ENCODE data around the gene DPP6.

DPP6 gene

GRCh38 chr7:154709840-154710520 is 657.8 kb downstream of the DPP6 start:
- peaks cover 0 to 5% of the 10 kb centered on the region in 2 donors for H3K9me3 ChIP-seq (ENCODE audit: control insufficient read depth in 1 of 2, low read length in 2 of 2)
- no peak overlapping the region for H3K4me3 ChIP-seq (ENCODE audit: low read depth in 1 of 2, low read length in 2 of 2)
- no peak overlapping the region for H3K9ac ChIP-seq (ENCODE audit: low read depth in 1 of 2, low read length in 2 of 2)
- no peaks in the 10 kb centered on the region for H3K36me3 ChIP-seq (ENCODE audit: control insufficient read depth in 1 of 2, insufficient read depth in 2 of 2, low read length in 2 of 2)
- H3K4me1 ChIP-seq (ENCODE audit: control insufficient read depth in 1 of 2, insufficient read depth in 2 of 2, low read length in 2 of 2) = no peaks in the 10 kb centered on the region
- H3K27ac ChIP-seq (ENCODE audit: low read depth, low read length) = no peak overlapping the region
- H3K27me3 ChIP-seq (ENCODE audit: control insufficient read depth in 1 of 2, insufficient read depth in 2 of 2, low read length in 2 of 2) = no peaks in the 10 kb centered on the region

- no peaks in the 10 kb centered on the region for H3K27me3 ChIP-seq (ENCODE audit: control insufficient read depth in 1 of 2, insufficient read depth in 2 of 2, low read length in 2 of 2)
- H3K9me3 ChIP-seq (ENCODE audit: control insufficient read depth in 1 of 2, low read length in 2 of 2) = peaks cover 0 to 3% of the 10 kb centered on the region in 2 donors
- no peaks in the 10 kb centered on the region for H3K4me1 ChIP-seq (ENCODE audit: control insufficient read depth in 1 of 2, insufficient read depth in 2 of 2, low read length in 2 of 2)
- no peaks in the 10 kb centered on the region for H3K36me3 ChIP-seq (ENCODE audit: control insufficient read depth in 1 of 2, insufficient read depth in 2 of 2, low read length in 2 of 2)
- H3K27ac ChIP-seq (ENCODE audit: low read depth, low read length) = no peak overlapping the region
- H3K4me3 ChIP-seq (ENCODE audit: low read depth in 1 of 2, low read length in 2 of 2) = no peak overlapping the region
- no peak overlapping the region for H3K9ac ChIP-seq (ENCODE audit: low read depth in 1 of 2, low read length in 2 of 2)
Measured at GRCh38 chr7:154720016-154720415, 667.8 kb downstream of the DPP6 start.

GRCh38 chr7:154721086-154721485 is 668.9 kb downstream of the DPP6 start:
- Histone ChIP-seq H3K36me3 (ENCODE audit: control insufficient read depth in 1 of 2, insufficient read depth in 2 of 2, low read length in 2 of 2) (no peaks in the 10 kb centered on the region), H3K27me3 (ENCODE audit: control insufficient read depth in 1 of 2, insufficient read depth in 2 of 2, low read length in 2 of 2) (no peaks in the 10 kb centered on the region), H3K4me1 (ENCODE audit: control insufficient read depth in 1 of 2, insufficient read depth in 2 of 2, low read length in 2 of 2) (no peaks in the 10 kb centered on the region), H3K9me3 (ENCODE audit: control insufficient read depth in 1 of 2, low read length in 2 of 2) (peaks cover 0 to 10% of the 10 kb centered on the region in 2 donors), H3K9ac (ENCODE audit: low read depth in 1 of 2, low read length in 2 of 2) (no peak overlapping the region), H3K4me3 (ENCODE audit: low read depth in 1 of 2, low read length in 2 of 2) (no peak overlapping the region), H3K27ac (ENCODE audit: low read depth, low read length) (no peak overlapping the region)

GRCh38 chr7:154726368-154726767 is 674.2 kb downstream of the DPP6 start:
- Histone ChIP-seq H3K4me1 (ENCODE audit: control insufficient read depth in 1 of 2, insufficient read depth in 2 of 2, low read length in 2 of 2) (no peaks in the 10 kb centered on the region), H3K9me3 (ENCODE audit: control insufficient read depth in 1 of 2, low read length in 2 of 2) (peaks cover 0 to 16% of the 10 kb centered on the region in 2 donors), H3K27me3 (ENCODE audit: control insufficient read depth in 1 of 2, insufficient read depth in 2 of 2, low read length in 2 of 2) (no peaks in the 10 kb centered on the region), H3K4me3 (ENCODE audit: low read depth in 1 of 2, low read length in 2 of 2) (no peak overlapping the region), H3K27ac (ENCODE audit: low read depth, low read length) (no peak overlapping the region), H3K36me3 (ENCODE audit: control insufficient read depth in 1 of 2, insufficient read depth in 2 of 2, low read length in 2 of 2) (no peaks in the 10 kb centered on the region), H3K9ac (ENCODE audit: low read depth in 1 of 2, low read length in 2 of 2) (no peak overlapping the region)

- Histone ChIP-seq H3K9ac (ENCODE audit: low read depth in 1 of 2, low read length in 2 of 2) (no peak overlapping the region), H3K27me3 (ENCODE audit: control insufficient read depth in 1 of 2, insufficient read depth in 2 of 2, low read length in 2 of 2) (no peaks in the 10 kb centered on the region), H3K9me3 (ENCODE audit: control insufficient read depth in 1 of 2, low read length in 2 of 2) (peaks cover 0 to 19% of the 10 kb centered on the region in 2 donors), H3K36me3 (ENCODE audit: control insufficient read depth in 1 of 2, insufficient read depth in 2 of 2, low read length in 2 of 2) (no peaks in the 10 kb centered on the region), H3K4me3 (ENCODE audit: low read depth in 1 of 2, low read length in 2 of 2) (no peak overlapping the region), H3K4me1 (ENCODE audit: control insufficient read depth in 1 of 2, insufficient read depth in 2 of 2, low read length in 2 of 2) (no peaks in the 10 kb centered on the region), H3K27ac (ENCODE audit: low read depth, low read length) (no peak overlapping the region)
Measured at GRCh38 chr7:154729056-154729455, 676.9 kb downstream of the DPP6 start.

- no peak overlapping the region for H3K4me3 ChIP-seq (ENCODE audit: low read depth in 1 of 2, low read length in 2 of 2)
- H3K9me3 ChIP-seq (ENCODE audit: control insufficient read depth in 1 of 2, low read length in 2 of 2) = peaks cover 0 to 3% of the 10 kb centered on the region in 2 donors
- no peaks in the 10 kb centered on the region for H3K27me3 ChIP-seq (ENCODE audit: control insufficient read depth in 1 of 2, insufficient read depth in 2 of 2, low read length in 2 of 2)
- no peak overlapping the region for H3K27ac ChIP-seq (ENCODE audit: low read depth, low read length)
- H3K9ac ChIP-seq (ENCODE audit: low read depth in 1 of 2, low read length in 2 of 2) = no peak overlapping the region
- no peaks in the 10 kb centered on the region for H3K4me1 ChIP-seq (ENCODE audit: control insufficient read depth in 1 of 2, insufficient read depth in 2 of 2, low read length in 2 of 2)
- H3K36me3 ChIP-seq (ENCODE audit: control insufficient read depth in 1 of 2, insufficient read depth in 2 of 2, low read length in 2 of 2) = no peaks in the 10 kb centered on the region
Measured at GRCh38 chr7:154735766-154736165, 683.6 kb downstream of the DPP6 start.

- H3K9ac ChIP-seq (ENCODE audit: low read depth in 1 of 2, low read length in 2 of 2) = no peak overlapping the region
- H3K4me3 ChIP-seq (ENCODE audit: low read depth in 1 of 2, low read length in 2 of 2) = no peak overlapping the region
- H3K27ac ChIP-seq (ENCODE audit: low read depth, low read length) = no peak overlapping the region
- H3K9me3 ChIP-seq (ENCODE audit: control insufficient read depth in 1 of 2, low read length in 2 of 2) = peaks cover 0 to 3% of the 10 kb centered on the region in 2 donors
- H3K27me3 ChIP-seq (ENCODE audit: control insufficient read depth in 1 of 2, insufficient read depth in 2 of 2, low read length in 2 of 2) = no peaks in the 10 kb centered on the region
- no peaks in the 10 kb centered on the region for H3K4me1 ChIP-seq (ENCODE audit: control insufficient read depth in 1 of 2, insufficient read depth in 2 of 2, low read length in 2 of 2)
- H3K36me3 ChIP-seq (ENCODE audit: control insufficient read depth in 1 of 2, insufficient read depth in 2 of 2, low read length in 2 of 2) = no peaks in the 10 kb centered on the region
Measured at GRCh38 chr7:154736389-154736788, 684.2 kb downstream of the DPP6 start.

- peaks cover 0 to 2% of the 10 kb centered on the region in 2 donors for H3K9me3 ChIP-seq (ENCODE audit: control insufficient read depth in 1 of 2, low read length in 2 of 2)
- H3K4me1 ChIP-seq (ENCODE audit: control insufficient read depth in 1 of 2, insufficient read depth in 2 of 2, low read length in 2 of 2) = no peaks in the 10 kb centered on the region
- no peak overlapping the region for H3K4me3 ChIP-seq (ENCODE audit: low read depth in 1 of 2, low read length in 2 of 2)
- H3K27me3 ChIP-seq (ENCODE audit: control insufficient read depth in 1 of 2, insufficient read depth in 2 of 2, low read length in 2 of 2) = no peaks in the 10 kb centered on the region
- no peak overlapping the region for H3K9ac ChIP-seq (ENCODE audit: low read depth in 1 of 2, low read length in 2 of 2)
- no peaks in the 10 kb centered on the region for H3K36me3 ChIP-seq (ENCODE audit: control insufficient read depth in 1 of 2, insufficient read depth in 2 of 2, low read length in 2 of 2)
- H3K27ac ChIP-seq (ENCODE audit: low read depth, low read length) = no peak overlapping the region
Measured at GRCh38 chr7:154738216-154738615, 686.0 kb downstream of the DPP6 start.

GRCh38 chr7:154741131-154741530 is 688.9 kb downstream of the DPP6 start:
- no peaks in the 10 kb centered on the region for H3K4me1 ChIP-seq (ENCODE audit: control insufficient read depth in 1 of 2, insufficient read depth in 2 of 2, low read length in 2 of 2)
- no peak overlapping the region for H3K27ac ChIP-seq (ENCODE audit: low read depth, low read length)
- no peaks in the 10 kb centered on the region for H3K27me3 ChIP-seq (ENCODE audit: control insufficient read depth in 1 of 2, insufficient read depth in 2 of 2, low read length in 2 of 2)
- no peak overlapping the region for H3K9ac ChIP-seq (ENCODE audit: low read depth in 1 of 2, low read length in 2 of 2)
- H3K36me3 ChIP-seq (ENCODE audit: control insufficient read depth in 1 of 2, insufficient read depth in 2 of 2, low read length in 2 of 2) = no peaks in the 10 kb centered on the region
- no peak overlapping the region for H3K4me3 ChIP-seq (ENCODE audit: low read depth in 1 of 2, low read length in 2 of 2)
- H3K9me3 ChIP-seq (ENCODE audit: control insufficient read depth in 1 of 2, low read length in 2 of 2) = no peaks in the 10 kb centered on the region

GRCh38 chr7:154743206-154743605 is 691.0 kb downstream of the DPP6 start:
- H3K4me3 ChIP-seq (ENCODE audit: low read depth in 1 of 2, low read length in 2 of 2) = no peak overlapping the region
- H3K9ac ChIP-seq (ENCODE audit: low read depth in 1 of 2, low read length in 2 of 2) = no peak overlapping the region
- no peaks in the 10 kb centered on the region for H3K27me3 ChIP-seq (ENCODE audit: control insufficient read depth in 1 of 2, insufficient read depth in 2 of 2, low read length in 2 of 2)
- no peaks in the 10 kb centered on the region for H3K4me1 ChIP-seq (ENCODE audit: control insufficient read depth in 1 of 2, insufficient read depth in 2 of 2, low read length in 2 of 2)
- no peaks in the 10 kb centered on the region for H3K9me3 ChIP-seq (ENCODE audit: control insufficient read depth in 1 of 2, low read length in 2 of 2)
- H3K27ac ChIP-seq (ENCODE audit: low read depth, low read length) = no peak overlapping the region
- H3K36me3 ChIP-seq (ENCODE audit: control insufficient read depth in 1 of 2, insufficient read depth in 2 of 2, low read length in 2 of 2) = no peaks in the 10 kb centered on the region
